Measurements from ENCODE around the gene ADAMTSL2.

DNA sequence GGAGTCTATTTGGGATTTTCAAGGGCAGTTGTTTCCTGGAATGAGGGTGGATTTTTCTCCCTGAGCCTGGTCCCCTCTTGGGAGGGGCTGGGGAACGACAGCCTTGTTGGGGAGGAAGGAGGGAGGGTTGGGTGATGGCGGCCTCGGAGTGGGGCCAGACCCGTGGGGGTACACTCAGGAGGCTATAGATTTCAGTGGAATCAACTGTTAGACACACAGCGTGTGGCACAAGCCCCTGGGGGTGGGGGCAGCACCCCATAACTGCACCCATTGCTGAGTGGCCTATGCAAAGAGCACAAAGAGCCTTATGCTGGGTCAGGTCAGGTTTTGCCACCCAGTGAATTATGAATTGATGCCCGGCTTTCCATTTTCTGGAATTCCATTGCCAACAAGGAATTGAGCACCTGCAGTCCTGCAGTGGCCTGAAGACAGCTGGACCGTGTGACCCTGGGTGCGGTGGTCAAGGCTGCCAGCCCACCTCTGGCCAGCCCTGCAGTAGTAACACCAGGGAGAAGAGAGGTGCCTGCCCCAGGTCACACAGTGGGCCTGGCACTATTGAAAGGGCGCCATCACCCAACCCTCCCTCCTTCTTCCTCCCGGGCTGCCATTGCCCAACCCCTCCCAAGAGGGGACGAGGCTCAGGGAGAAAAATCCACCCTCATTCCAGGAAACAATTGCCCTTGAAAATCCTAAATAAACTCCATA, 18.1 kb upstream of the ADAMTSL2 start:
- no peak for TF ChIP-seq EZH2phosphoT487 (conservative IDR thresholded peaks at IDR 0.05; ENCODE audit: low read length)
- TF ChIP-seq, protein P1, sequence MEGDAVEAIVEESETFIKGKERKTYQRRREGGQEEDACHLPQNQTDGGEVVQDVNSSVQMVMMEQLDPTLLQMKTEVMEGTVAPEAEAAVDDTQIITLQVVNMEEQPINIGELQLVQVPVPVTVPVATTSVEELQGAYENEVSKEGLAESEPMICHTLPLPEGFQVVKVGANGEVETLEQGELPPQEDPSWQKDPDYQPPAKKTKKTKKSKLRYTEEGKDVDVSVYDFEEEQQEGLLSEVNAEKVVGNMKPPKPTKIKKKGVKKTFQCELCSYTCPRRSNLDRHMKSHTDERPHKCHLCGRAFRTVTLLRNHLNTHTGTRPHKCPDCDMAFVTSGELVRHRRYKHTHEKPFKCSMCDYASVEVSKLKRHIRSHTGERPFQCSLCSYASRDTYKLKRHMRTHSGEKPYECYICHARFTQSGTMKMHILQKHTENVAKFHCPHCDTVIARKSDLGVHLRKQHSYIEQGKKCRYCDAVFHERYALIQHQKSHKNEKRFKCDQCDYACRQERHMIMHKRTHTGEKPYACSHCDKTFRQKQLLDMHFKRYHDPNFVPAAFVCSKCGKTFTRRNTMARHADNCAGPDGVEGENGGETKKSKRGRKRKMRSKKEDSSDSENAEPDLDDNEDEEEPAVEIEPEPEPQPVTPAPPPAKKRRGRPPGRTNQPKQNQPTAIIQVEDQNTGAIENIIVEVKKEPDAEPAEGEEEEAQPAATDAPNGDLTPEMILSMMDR (IDR thresholded peaks at IDR 0.05; ENCODE audit: insufficient read depth, low read length, poor library complexity, severe bottlenecking) = no peak
